ENCODE measurements around the gene ZBTB16.

GRCh38 chr11:114105611-114106010 lies 46.1 kb downstream of the ZBTB16 start:
- TF ChIP-seq, protein P1, sequence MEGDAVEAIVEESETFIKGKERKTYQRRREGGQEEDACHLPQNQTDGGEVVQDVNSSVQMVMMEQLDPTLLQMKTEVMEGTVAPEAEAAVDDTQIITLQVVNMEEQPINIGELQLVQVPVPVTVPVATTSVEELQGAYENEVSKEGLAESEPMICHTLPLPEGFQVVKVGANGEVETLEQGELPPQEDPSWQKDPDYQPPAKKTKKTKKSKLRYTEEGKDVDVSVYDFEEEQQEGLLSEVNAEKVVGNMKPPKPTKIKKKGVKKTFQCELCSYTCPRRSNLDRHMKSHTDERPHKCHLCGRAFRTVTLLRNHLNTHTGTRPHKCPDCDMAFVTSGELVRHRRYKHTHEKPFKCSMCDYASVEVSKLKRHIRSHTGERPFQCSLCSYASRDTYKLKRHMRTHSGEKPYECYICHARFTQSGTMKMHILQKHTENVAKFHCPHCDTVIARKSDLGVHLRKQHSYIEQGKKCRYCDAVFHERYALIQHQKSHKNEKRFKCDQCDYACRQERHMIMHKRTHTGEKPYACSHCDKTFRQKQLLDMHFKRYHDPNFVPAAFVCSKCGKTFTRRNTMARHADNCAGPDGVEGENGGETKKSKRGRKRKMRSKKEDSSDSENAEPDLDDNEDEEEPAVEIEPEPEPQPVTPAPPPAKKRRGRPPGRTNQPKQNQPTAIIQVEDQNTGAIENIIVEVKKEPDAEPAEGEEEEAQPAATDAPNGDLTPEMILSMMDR (IDR thresholded peaks at IDR 0.05) = no peak
- no peak for TF ChIP-seq POLR2AphosphoS5 (IDR thresholded peaks at IDR 0.05; ENCODE audit: low read depth, low read length)
- TF ChIP-seq REST (IDR thresholded peaks at IDR 0.05; ENCODE audit: insufficient read depth in 1 of 2, low read depth in 2 of 2, low read length in 1 of 2) = no peak
- TF ChIP-seq SIN3A (IDR thresholded peaks at IDR 0.05; ENCODE audit: borderline replicate concordance, insufficient read depth, low read depth, low read length) = no peak

All from Panc1 (cell line).